Fibroblast of mammary gland (primary cell): ENCODE measurements around the gene FRAS1.
A peak's percentile ranks its signal among the peaks of the same experiment; 100 is the strongest.

Experiments used
- DNase-seq: peaks from one replicate; pipeline ENCODE4 v3.0.0-alpha.2; 2010; ENCODE audit warnings: low read depth
- H3K4me3 ChIP-seq: 2 replicates; pipeline ENCODE4 v1.5.1; 2011; ENCODE audit warnings: low read depth, mild to moderate bottlenecking, low read length, moderate library complexity; ENCODE audit not compliant: control insufficient read depth
- CTCF ChIP-seq: conservative IDR thresholded peaks from 2 replicates; pipeline ENCODE4 v1.5.1; 2011; ENCODE audit warnings: low read depth, low read length, inconsistent platforms; ENCODE audit not compliant: control insufficient read depth, insufficient read depth

The FRAS1 gene

DNA sequence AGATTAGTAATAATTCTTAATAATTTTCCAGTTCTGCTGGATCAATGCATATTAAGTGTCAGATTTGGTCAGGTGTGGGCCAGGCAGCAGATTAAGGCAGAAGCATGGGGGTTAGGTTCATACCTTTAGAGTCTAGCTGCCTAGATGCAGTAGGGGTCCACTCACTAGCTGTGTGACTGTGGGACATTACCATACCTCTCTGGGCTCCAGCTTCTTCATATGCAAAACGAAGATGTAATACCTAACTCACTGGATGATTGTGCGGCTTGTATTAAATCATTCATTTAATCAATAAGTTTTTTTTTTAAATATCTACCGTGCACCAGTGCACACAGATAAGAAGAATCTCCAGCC is 495.9 kb downstream of the FRAS1 start:
- TF ChIP-seq CTCF, result no peak

GRCh38 chr4:78553529-78554060 is 496.5 kb downstream of the FRAS1 start:
- H3K4me3 ChIP-seq, result no peak overlapping the region
- TF ChIP-seq CTCF, result no peak
- DNase-seq, result no peak

More for the DNA sequence above, 495.9 kb downstream of the FRAS1 start:
- no peak for DNase-seq
- H3K4me3 ChIP-seq, result no peak overlapping the region

GRCh38 chr4:78556665-78557064 is 499.5 kb downstream of the FRAS1 start:
- no peak for DNase-seq
- no peak overlapping the region for H3K4me3 ChIP-seq
- TF ChIP-seq CTCF, result no peak

DNA sequence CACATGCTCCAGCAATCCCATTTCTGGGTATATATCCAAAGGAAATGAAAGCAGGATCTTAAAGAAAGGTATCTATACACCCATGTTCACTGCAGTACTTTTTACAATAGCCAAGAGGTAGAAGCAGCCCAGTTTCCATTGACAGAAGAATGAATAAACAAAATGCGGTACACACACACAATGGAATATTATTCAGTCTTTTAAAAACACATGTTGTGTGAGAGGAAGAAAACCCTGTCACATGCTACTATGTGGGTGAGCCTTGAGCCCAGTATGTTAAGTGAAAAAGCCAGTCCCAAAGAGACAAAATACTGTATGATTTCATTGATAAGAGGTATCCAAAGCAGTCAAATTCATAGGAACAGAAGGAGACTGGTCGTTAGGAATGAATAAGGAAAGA is 500.7 kb downstream of the FRAS1 start:
- H3K4me3 ChIP-seq, result no peak overlapping the region
- DNase-seq, result no peak
- TF ChIP-seq CTCF, result no peak

DNA sequence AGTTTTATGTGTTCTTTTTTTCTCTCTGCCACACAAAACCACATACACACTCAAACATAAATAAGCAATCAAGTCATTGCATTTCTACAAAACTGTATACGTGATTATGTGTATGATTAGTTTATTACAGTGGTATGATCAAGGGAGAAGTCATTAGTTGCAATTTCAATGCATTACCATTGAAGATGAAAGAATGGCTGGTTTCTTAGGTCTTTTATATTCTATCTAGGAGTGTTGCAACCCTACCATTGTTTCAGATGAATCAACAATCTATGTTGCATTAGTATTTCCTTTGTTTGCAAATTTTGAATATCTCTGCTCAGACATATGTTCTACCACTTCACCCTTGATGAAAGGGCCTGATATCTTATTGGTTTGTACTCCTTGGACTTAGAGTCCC is 501.3 kb downstream of the FRAS1 start:
- H3K4me3 ChIP-seq, result no peak overlapping the region
- no peak for DNase-seq
- no peak for TF ChIP-seq CTCF

GRCh38 chr4:78560296-78560963 is 503.3 kb downstream of the FRAS1 start:
- no peak overlapping the region for H3K4me3 ChIP-seq
- TF ChIP-seq CTCF, result no peak
- peak; percentile 76 for DNase-seq
